ENCODE data around the gene TBX1. TPM values are rescaled to one million over a fixed set of nuclear protein-coding genes. Genes with fewer than 3 reads are reported as not detected.

The TBX1 gene
- total RNA-seq, 8 experiments from 2014 or later = 0.23 to 1.9 (median 0.57) TPM; not detected in 1

DNA sequence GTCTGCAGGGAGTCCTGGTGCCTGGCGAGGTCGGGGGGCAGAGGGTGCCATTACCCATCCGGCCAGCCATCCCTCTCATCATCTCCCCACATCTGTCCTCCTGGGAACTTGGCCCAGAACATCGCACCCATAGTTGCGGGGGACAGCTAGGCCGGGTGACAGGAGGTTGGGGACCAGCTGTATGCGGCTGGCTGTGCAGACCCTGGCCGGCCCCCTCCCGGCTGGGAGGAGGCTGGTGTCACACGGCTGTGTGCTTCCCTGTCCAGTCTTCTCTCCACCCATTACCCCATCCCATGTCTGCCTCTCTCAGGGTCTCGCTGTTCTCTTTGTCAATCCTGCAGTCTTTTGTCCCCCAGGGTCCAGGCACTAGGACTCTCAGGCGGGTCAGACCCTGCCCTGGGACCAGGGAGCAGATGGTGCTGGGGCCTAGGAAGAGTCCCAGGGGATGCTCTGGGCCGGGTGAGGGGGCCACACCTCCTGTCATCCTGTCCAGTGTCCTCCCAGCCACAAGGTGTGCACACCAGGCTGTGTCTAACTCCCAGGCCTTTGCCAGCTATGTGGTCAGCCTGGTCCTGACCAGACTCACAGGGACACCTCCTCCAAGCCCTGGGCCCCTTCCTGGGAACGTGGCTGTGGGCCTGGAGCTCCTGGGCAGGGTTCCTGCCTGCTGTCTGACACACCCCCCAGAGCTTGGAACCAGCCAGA lies 6.4 kb upstream of the TBX1 start:
- peaks cover 6 to 8% of the 10 kb centered on the region in 2 donors for H3K4me1 ChIP-seq (replicated peaks in 1 of 2)
- in situ Hi-C loops (cut with MboI; ENCODE audit: low pct_unique_long_range_greater_than_20kb in 2 of 9, low sequenced_read_pairs in 9 of 9, unreplicated experiment in 9 of 9) = no loop called here
- no peak overlapping the region for H3K4me3 ChIP-seq
- H3K27ac ChIP-seq = no peak overlapping the region
- WGBS, 10 experiments = 0 to 80% (median 56%) methylated on average over 1 to 5 of the region's 14 CpGs; no CpG with 5 or more reads in 4 of the 10 experiments
- ATAC-seq (replicated peaks in 6 of 8) = no peak

DNA sequence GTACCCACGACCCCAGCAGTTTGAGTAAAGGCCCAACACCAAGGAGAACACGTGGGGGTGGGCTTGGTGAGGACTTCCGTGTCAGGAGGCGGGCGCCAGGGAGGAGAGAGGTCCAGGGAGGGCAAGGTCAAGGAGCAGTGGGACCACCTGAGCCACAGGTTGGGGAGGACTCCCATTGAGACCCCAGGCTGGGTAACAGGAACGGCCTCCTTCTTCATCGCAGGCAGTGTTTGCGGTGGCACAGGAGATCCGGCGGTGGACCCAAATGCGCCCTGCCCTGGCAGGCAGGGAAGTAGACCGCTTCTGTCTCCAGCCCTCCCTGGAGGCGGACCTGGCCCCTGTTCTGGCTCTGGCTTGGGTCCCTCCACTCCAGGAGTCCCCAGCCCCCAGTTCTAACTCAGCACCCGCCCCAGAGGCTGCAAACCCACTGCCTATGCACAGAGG lies 5.9 kb upstream of the TBX1 start:
- Histone ChIP-seq H3K27ac (no peak overlapping the region), H3K4me1 (replicated peaks in 1 of 2) (peaks cover 6 to 11% of the 10 kb centered on the region in 2 donors), H3K4me3 (no peak overlapping the region)
- in situ Hi-C loops (cut with MboI; ENCODE audit: low pct_unique_long_range_greater_than_20kb in 2 of 9, low sequenced_read_pairs in 9 of 9, unreplicated experiment in 9 of 9) = no loop called here
- no peak for ATAC-seq (replicated peaks in 6 of 8)
- WGBS, 10 experiments = 0 to 46% (median 20%) methylated on average over 1 to 5 of the region's 14 CpGs; no CpG with 5 or more reads in 6 of the 10 experiments

GRCh38 chr22:19755145-19755710 lies 5.3 kb upstream of the TBX1 start:
- in situ Hi-C loops (cut with MboI; ENCODE audit: low pct_unique_long_range_greater_than_20kb in 2 of 9, low sequenced_read_pairs in 9 of 9, unreplicated experiment in 9 of 9) = no loop called here
- WGBS, 10 experiments = 0 to 3% (median 0%) methylated on average over 2 to 6 of the region's 59 CpGs; no CpG with 5 or more reads in 7 of the 10 experiments
- peak in 4 of 8 experiments; percentile 11 to 26 (median 18) for ATAC-seq (replicated peaks in 6 of 8)
- Histone ChIP-seq H3K4me3 (no peak overlapping the region), H3K4me1 (replicated peaks in 1 of 2) (peaks cover 6 to 11% of the 10 kb centered on the region in 2 donors), H3K27ac (no peak overlapping the region)

- 0 to 40% (median 20%) methylated on average over 1 to 3 of the region's 26 CpGs; no CpG with 5 or more reads in 5 of the 10 experiments for WGBS, 10 experiments
- Histone ChIP-seq H3K27ac (no peak overlapping the region), H3K4me3 (no peak overlapping the region), H3K4me1 (replicated peaks in 1 of 2) (peaks cover 6 to 11% of the 10 kb centered on the region in 2 donors)
- ATAC-seq (replicated peaks in 6 of 8) = peak in 3 of 8 experiments; percentile 5 to 16 (median 9)
- in situ Hi-C loops (cut with MboI; ENCODE audit: low pct_unique_long_range_greater_than_20kb in 2 of 9, low sequenced_read_pairs in 9 of 9, unreplicated experiment in 9 of 9) = no loop called here
Observed at GRCh38 chr22:19755722-19756287, 4.8 kb upstream of the TBX1 start.

DNA sequence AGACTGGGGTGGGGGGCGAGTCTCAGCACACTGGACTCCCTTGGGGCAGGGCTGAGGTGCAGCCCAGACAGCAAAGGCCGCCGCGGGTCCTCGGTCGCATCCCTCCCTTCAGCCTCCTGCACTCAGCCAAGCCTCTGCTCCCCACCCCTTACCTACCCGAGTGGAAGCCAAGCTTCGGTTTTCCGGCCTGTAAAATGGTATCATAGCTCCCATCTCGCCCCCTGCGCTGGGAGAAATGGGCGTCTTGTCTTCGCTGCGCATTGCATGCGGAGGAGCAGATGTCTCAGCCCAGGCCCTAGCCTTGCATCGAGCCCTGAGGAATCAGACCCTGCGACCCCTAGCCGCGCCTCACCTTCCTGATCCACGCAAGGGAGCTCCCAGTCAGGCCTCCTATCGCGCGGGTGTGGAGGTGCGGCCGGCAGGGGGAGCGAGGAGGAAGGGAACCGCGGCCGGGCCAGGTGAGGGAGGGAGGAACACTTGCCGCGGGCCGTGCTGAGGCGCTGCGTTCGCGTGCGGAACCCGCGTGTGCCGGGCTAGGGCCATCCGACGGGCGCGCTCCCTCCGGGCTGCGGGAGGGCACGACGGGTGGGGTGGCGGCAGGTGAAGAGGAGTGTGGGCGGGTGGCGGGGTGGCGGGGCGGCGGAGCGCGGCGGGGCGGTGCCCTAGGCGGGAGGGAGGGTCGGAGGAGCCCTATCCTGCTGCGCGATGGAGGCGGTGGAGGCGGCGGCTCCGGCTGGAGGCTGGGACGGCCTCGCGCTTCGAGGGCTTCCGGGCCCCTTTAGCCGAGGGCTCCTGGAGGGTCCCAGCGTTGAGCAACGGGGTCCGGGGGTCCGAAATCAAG lies 4.1 kb upstream of the TBX1 start:
- no peak overlapping the region for H3K4me3 ChIP-seq
- no peak overlapping the region for H3K27ac ChIP-seq
- in situ Hi-C loops (cut with MboI; ENCODE audit: low pct_unique_long_range_greater_than_20kb in 2 of 9, low sequenced_read_pairs in 9 of 9, unreplicated experiment in 9 of 9) = no loop called here
- H3K4me1 ChIP-seq (replicated peaks in 1 of 2) = peaks cover 11 to 15% of the 10 kb centered on the region in 2 donors
- WGBS, 10 experiments = 0 to 24% (median 9%) methylated on average over 1 to 15 of the region's 76 CpGs; no CpG with 5 or more reads in 3 of the 10 experiments
- ATAC-seq (replicated peaks in 6 of 8) = peak in 6 of 8 experiments; percentile 35 to 57 (median 48)

DNA sequence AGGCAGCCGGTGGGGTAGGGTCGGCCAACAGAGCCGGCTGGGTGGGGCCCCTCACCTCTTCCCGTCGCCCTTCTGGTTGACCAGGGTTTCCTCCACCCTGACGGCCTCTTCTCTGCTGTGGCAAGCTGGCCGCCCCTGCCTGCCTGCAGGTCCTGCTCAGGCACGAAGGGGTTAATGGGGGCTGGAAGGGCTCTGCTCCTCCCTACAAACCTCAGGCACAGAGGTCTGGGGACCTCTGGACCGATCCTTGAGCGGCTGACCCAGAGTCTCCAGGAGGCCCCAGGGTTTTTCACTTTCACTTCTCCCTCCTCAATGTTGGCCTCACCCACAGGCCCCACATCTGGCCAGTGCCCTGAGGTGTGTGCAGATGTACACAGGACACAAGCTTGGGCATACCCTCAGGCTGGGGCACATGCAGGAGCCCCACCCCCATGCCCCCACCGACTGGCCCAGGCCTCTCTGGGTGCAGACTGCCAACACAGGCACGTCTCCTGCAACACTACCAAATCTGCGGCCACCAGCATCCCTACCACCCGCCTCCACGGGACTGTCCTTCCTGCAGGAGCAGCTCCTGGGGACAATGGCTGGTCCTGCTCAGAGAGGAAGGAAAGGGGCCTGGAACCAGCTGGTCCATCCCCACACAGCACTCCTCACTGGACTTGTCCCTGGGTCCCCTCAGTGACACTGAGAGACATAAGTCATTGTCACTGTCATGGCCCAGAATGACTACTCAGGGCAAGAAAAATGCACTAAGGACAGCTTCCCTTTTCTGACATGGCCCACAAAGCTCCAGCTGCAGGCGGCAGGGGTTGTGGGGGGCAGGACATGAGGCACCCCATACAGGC lies 3.2 kb upstream of the TBX1 start:
- H3K4me1 ChIP-seq (replicated peaks in 1 of 2) = peaks cover 11 to 15% of the 10 kb centered on the region in 2 donors
- ATAC-seq (replicated peaks in 6 of 8) = peak in 1 of 8 experiments; percentile 21
- WGBS, 10 experiments = 17 to 67% methylated on average over 3 of the region's 16 CpGs; no CpG with 5 or more reads in 8 of the 10 experiments
- H3K4me3 ChIP-seq = no peak overlapping the region
- in situ Hi-C loops (cut with MboI; ENCODE audit: low pct_unique_long_range_greater_than_20kb in 2 of 9, low sequenced_read_pairs in 9 of 9, unreplicated experiment in 9 of 9) = no loop called here
- H3K27ac ChIP-seq = no peak overlapping the region

DNA sequence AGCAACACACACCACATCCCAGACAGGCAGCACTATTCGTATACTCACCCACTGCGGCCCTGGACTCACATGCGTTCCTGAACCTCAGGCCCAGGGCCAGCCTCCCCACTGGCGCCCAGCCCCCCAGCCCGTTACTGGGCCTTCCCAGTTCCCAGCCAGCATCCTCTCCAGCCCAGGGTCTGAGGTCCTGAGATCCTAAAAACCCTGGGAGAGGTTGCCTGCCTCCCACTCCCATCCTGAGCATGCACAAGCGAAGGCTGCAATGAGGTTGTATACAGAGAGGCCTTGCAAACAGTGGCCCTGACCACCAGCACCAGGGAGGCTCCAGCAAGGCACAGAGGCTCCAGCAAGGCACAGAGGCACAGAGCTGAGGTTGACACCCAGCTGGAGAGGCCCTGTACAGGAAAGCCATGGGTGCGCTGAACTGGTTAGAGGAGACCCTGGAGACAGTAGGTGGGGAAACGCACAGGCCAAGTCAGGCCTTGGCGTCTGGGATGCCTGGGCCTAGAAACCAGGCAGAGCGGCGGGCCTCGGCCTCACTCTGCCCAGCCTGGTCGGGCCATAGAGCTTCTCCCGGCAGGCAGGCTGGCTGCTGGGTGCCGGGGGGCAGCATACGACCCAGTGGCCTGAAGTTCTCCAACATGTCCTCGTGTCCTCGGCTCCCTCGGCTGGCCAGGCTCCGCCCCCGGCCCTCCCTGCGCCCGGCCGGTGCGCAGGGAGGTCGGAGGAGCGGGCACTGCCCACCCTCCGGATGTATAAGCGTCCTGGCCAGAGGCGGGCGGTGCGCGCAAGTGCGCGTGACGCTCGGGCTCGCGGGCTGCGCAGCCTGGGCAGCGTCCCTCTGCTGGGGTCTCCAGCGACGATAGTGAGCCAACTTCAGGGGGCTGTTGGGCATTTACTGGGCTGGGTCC lies 2.3 kb upstream of the TBX1 start:
- no peak overlapping the region for H3K4me3 ChIP-seq
- peaks cover 11 to 15% of the 10 kb centered on the region in 2 donors for H3K4me1 ChIP-seq (replicated peaks in 1 of 2)
- 19 to 80% (median 63%) methylated on average over 1 to 15 of the region's 43 CpGs; no CpG with 5 or more reads in 5 of the 10 experiments for WGBS, 10 experiments
- no peak for ATAC-seq (replicated peaks in 6 of 8)
- in situ Hi-C loops (cut with MboI; ENCODE audit: low pct_unique_long_range_greater_than_20kb in 2 of 9, low sequenced_read_pairs in 9 of 9, unreplicated experiment in 9 of 9) = no loop called here
- no peak overlapping the region for H3K27ac ChIP-seq

- Histone ChIP-seq H3K27ac (no peak overlapping the region), H3K4me1 (replicated peaks in 1 of 2) (peaks cover 11 to 15% of the 10 kb centered on the region in 2 donors), H3K4me3 (no peak overlapping the region)
- ATAC-seq (replicated peaks in 6 of 8) = no peak
- in situ Hi-C loops (cut with MboI; ENCODE audit: low pct_unique_long_range_greater_than_20kb in 2 of 9, low sequenced_read_pairs in 9 of 9, unreplicated experiment in 9 of 9) = no loop called here
- WGBS, 10 experiments = 0% methylated on average over 2 of the region's 21 CpGs; no CpG with 5 or more reads in 9 of the 10 experiments
Observed at GRCh38 chr22:19758896-19759426, 1.6 kb upstream of the TBX1 start.

- peak in 2 of 8 experiments; percentile 15 to 52 for ATAC-seq (replicated peaks in 6 of 8)
- WGBS, 10 experiments = 3 to 18% (median 5%) methylated on average over 5 to 14 of the region's 43 CpGs
- Histone ChIP-seq H3K4me3 (no peak overlapping the region), H3K27ac (no peak overlapping the region), H3K4me1 (replicated peaks in 1 of 2) (peaks cover 11 to 15% of the 10 kb centered on the region in 2 donors)
- in situ Hi-C loops (cut with MboI; ENCODE audit: low pct_unique_long_range_greater_than_20kb in 2 of 9, low sequenced_read_pairs in 9 of 9, unreplicated experiment in 9 of 9) = no loop called here
Observed at GRCh38 chr22:19759427-19760057, 1.0 kb upstream of the TBX1 start.

- peak overlapping the region; percentile 16 to 26 (median 23) for H3K4me3 ChIP-seq
- in situ Hi-C loops (cut with MboI; ENCODE audit: low pct_unique_long_range_greater_than_20kb in 2 of 9, low sequenced_read_pairs in 9 of 9, unreplicated experiment in 9 of 9) = no loop called here
Observed at GRCh38 chr22:19760951-19761724, 560 bp downstream of the TBX1 start.

More at GRCh38 chr22:19760951-19761724, 560 bp downstream of the TBX1 start:
- WGBS, 10 experiments = 13% methylated on average over 8 of the region's 117 CpGs; no CpG with 5 or more reads in 9 of the 10 experiments
- H3K4me1 ChIP-seq (replicated peaks in 1 of 2) = peaks cover 5 to 8% of the 10 kb centered on the region in 2 donors
- peak in 6 of 8 experiments; percentile 8 to 31 (median 22) for ATAC-seq (replicated peaks in 6 of 8)
- H3K27ac ChIP-seq = no peak overlapping the region

Data from motor neuron (in vitro differentiated cells).